Measurements from ENCODE around the gene GRK3.

GRK3 gene

DNA sequence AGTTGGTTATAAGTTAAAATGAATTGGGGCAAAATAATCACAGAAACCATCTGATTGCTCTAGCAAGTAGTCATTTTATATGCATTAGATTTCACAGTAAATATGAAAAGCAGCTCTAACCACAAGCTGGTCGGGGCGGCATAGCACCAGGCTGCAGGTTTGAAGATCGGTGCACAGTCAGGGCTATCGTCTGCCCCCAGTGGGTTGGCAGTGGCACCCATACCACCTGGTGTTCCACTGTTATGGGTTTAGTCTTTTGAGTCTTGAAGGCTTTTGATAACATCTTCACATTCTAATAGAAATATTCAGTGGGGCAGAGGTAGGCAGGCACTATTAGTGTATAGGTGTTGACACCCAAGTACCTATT is 62.1 kb downstream of the GRK3 start:
- DNase-seq (ENCODE audit: low spot score): no peak

DNA sequence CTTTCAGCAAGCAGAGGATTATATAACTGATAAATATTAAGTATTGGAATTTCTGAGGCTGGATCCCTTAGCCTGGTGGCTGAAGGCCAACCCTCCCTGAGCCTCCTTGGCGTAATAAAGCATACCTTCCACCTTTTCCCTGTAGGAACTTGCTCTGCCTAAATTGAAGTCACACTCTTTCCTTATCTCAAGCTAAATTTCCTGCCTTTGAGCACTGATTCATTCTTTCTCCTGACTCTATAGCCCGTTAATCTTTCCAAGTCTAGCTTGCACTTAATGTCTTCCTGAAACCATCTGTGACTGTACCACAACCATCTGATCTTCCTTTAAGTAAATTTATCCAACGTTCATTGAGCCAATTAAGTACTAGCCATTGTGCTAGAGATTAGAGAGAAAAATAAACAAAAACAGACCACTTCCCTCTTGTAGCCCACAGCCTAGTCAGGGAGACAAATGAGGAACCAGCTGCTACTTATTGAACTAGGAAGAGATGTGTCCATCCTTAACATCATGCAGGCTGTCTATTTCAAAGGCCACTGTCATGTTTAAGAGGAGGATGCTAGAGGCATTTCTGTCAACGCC is 62.9 kb downstream of the GRK3 start:
- DNase-seq (ENCODE audit: low spot score): peak; percentile 15

DNA sequence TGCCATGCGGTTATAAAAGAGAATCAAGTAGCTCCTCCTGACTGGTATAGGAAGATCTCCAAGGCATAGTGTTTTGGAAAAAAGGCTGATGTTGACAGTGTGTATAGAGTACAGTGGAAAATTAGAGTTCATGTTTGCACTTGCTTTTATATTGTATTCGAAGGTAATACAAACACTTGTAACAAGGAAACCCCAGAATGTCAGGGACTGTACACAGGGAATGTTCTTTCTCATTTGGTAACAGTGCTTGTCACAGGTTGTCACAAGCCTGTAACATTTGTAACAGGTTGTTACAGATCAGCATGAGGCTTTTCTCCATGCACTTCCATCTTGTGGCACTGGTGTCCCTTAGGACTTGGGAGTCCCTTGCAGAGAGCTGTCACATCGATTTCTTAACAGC is 64.0 kb downstream of the GRK3 start:
- no peak for DNase-seq (ENCODE audit: low spot score)

DNA sequence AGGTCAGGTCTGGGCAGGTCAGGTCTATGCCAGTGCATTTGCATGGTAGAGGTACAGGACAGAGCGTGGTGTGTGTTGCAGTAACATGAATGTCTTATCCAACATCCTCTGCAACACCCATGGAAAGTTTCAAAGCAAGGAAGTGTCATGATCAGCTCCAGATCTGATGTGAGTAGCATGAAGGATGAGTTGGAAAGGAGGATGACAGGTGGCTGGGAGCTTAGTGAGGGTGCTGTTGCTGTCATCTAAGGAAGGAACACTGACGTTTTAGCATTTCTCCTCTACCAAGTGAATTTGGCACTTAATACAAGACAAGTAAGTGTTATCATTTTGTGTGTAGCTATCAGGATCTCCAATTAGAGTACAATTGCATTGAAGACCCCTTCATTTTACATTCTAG is 65.1 kb downstream of the GRK3 start:
- DNase-seq (ENCODE audit: low spot score): no peak

DNA sequence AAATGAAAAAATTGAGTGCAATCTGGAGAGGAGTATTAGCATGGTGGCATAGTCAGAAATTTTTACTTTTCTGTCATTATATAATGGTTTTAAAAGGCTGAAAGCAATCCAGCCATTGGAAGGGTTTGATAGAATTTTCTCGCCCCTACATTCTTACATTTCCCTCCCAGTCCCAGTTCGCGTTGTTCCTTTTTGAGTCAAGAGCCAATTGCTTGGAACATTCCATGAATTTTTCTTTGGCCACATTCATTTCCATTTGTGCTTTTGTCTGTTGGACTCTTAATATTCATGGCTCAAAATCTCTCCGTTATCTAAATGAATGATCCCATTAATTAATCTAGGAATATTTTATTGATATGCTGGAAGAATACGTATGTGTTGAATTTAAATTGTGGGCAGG is 66.0 kb downstream of the GRK3 start:
- no peak for DNase-seq (ENCODE audit: low spot score)

DNA sequence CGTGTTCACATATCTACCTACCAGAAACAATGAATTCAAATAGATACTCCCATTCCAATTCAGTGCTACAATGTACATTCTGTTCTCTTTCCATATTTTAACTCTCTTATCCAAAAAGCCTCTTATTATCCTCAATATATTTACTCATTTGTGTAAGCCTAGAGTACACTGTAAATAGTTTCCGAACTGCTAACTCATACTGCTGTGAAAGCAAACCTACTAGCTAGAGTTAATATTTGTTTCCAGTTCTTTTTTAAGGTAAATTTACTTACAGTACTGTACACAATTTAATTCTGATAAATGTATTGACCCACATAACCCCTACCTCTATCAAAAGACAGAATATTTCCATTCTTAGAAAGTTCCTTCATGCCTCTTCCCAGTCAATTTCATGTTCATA is 71.8 kb downstream of the GRK3 start:
- DNase-seq (ENCODE audit: low spot score): no peak

DNA sequence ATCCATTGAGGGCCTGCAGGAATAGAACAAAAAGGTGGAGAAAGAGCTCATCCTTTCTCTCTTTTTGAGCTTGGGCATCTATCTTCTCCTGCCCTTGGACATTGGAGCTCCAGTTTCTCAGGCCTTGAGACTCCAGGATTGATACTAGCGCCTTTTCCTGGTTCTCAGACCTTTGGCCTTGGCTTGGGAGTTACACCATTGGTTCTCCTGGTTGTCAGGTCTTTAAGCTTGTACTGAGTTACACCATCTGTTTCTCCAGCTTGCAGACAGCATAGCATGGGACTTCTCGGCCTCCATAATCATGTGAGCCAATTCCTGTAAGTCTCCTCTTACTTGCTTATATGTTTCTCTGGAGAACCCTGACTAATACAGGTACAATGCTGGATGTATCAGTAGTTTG is 72.6 kb downstream of the GRK3 start:
- no peak for DNase-seq (ENCODE audit: low spot score)

DNA sequence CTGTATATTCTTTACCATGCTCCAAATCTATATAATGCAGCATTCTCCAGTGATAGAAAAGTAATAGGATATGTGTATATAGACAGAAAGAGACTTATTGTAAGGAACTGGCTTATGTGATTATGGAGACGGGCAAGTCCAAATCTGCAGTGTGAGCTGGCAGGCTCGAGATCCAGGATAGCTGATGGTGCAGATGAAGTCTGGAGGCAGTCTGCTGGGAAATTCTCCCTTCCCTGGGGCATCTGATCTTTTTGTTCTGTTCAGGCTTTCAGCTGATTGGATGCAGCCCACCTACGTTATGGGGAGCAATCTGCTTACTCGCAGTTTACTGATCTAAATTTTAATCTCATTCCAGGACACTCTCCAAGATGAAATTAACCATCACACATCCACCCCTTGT is 73.2 kb downstream of the GRK3 start:
- no peak for DNase-seq (ENCODE audit: low spot score)

DNA sequence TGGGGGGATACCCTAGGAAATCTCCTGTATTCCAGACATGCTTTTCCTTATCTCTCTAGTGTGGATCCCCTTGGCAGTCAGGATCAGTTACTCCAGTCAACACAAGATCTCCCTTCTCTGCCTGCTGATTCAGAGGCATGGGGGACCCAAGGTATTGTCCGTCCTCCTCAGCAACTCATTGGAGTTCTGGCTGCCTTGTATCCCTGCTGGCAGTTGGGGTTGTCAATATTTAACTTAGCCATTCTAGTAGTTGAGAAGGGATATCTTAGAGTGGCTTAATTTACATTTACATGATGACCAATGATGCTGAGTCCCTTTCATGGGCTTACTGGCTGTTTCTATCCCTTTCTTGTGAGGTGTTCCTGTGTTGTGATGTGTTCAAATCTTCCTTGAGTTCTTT is 74.2 kb downstream of the GRK3 start:
- DNase-seq (ENCODE audit: low spot score): no peak

DNA sequence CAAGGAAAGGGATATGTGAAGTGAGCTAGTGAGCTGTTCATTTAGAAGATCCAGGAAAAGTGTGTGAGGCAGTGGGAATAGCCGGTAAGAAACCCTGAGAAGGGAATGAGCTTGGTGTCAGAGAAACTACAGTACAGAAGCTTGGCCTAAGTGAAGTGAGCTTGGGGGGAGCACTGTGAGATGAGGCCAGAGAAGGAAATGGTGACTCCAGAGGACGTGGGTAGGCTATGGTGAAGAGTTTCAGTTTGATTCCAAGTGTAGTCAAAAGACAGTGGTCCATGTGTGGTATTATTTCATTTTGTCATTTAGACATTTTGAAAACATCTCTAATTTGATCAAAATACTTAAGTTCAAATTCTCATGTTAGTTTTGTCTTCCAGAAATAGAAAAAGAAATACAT is 77.2 kb downstream of the GRK3 start:
- no peak for DNase-seq (ENCODE audit: low spot score)

DNA sequence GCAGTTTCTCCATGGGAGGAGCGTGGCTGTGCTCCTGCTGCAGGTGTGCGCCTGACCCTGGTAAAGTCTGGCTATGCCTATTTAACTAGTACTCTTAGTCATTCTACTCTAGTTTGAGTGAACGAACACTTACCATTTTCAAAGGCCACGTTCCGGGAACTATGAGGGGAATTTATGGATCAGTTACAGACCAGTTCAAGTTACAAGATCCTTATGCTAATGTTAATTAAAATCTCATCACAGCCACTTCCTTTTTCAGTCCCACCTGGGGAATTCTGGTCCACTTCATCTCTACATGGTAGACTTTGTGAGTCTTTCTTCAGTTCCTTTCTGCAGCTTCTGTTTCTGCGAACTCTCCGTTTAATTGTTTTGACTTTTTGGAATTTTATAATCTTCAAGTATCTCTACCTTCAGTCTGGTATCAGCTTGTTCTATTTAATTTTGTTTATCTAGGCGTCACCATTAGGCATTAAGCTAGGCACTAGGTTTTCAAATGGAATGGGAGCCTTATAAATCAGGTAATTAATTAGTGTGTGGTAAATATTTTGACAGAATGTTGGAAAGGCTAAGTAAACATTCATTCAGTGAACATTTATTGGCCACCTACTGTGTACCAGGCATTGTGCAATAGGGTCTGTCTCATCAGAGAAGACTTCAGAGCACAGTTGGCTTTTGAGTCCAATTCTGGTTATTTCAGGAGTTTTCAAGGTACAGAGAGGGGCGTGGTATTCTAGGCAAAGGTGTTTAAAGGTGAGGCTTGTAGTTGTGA is 78.9 kb downstream of the GRK3 start:
- DNase-seq (ENCODE audit: low spot score): no peak

DNA sequence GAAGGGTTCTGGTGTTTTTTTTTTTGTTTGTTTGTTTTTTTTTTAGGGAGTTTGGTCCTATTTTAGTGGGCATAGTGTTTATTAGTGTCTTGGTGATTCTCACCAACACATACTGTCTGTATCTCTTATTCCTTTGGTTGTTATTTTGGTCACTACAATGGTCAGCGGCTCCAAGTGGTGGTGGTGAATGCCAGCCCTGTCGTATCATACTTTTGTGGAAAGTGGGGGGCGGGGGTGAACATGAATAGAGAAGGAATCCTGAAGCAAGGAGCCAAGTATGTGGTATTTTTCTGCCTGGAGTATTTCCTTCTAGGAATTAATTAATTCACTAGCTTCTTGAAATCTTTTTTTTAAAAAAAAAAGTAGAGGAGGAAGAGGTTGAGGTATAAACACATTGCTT is 79.6 kb downstream of the GRK3 start:
- DNase-seq (ENCODE audit: low spot score): no peak

DNA sequence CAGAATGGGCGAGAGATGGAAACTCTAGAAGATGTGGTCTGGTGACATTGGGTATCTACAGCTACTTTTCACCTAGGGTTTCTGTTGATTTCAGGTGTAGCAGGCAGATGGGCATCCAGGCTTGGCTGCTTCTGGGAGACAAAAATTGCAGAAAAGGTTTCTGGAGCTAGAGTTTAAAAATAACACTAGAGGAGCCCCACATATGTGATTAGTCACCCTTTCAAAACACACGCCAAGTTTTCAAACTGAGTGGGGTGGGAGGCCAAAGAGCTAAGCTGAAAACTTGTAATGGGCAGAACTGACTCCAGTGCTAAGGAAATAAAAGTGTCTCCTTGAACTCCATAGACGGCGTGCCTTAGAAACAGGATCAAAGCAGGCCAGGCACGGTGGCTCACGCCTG is 80.8 kb downstream of the GRK3 start:
- no peak for DNase-seq (ENCODE audit: low spot score)

DNA sequence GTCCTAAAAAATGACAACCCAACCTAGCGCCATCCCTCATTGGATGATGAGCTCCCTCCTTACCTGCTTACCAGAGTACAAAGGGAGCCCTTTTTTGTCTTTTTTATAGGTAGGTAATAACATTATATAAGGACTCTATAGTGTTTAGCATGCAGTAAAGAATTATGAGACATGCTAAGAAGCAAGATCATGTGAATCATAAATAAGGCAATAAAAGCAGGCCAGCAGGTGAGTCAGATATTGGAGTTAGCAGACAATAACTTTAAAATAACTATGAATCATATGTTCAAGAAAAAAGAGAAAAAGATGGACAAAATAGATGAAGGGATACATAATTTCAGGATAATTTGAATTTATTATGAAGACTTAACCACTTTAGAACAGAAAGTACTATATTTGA is 81.5 kb downstream of the GRK3 start:
- DNase-seq (ENCODE audit: low spot score): no peak

DNA sequence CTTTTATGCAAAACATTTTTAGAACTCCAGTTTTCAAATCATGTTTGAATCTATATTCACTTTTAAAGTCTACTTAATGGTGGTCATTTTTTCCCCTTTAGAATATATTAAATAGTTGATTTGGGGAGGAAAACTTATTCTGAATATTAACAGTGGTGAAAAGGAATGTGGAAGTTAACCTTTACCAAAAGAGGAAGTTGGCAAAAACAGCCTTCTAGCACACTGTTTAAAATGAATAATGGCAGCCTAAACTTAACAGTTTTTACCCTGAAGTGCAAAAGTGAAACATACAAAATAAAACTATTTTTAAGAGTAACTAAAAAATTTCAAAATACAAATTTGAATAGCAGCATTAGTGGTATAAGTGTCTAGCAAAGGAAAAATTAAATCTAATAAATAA is 86.4 kb downstream of the GRK3 start:
- DNase-seq (ENCODE audit: low spot score): no peak

DNA sequence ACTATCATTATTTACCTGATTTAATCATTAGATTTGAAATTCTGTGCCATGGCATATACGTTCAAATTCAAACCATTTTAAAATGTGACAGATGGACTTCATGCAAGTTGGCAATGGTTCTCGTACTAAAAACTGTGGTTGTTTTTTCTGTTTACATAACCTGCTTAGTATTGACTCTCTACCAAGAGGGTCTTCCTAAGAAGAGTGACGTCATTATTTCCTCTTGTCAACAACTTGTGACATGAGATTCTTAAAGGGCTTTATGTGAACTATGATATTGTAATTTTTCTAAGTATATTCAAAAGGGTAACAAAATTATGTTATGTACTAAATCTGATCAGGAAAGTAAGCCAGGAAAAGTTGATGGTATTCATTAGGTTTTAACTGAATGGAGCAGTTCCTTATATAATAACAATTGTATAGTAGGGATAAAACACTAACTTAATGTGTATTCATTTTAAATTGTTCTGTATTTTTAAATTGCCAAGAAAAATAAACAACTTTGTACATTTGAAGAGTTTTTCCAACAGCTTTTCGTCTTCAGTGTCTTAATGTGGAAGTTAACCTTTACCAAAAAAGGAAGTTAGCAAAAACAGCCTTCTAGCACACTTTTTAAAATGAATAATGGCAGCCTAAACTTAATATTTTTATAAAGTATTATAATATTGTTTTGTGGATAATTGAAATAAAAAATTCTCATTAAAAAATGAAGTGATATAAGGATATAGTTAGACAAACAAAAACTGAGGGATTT is 87.0 kb downstream of the GRK3 start:
- no peak for DNase-seq (ENCODE audit: low spot score)

DNA sequence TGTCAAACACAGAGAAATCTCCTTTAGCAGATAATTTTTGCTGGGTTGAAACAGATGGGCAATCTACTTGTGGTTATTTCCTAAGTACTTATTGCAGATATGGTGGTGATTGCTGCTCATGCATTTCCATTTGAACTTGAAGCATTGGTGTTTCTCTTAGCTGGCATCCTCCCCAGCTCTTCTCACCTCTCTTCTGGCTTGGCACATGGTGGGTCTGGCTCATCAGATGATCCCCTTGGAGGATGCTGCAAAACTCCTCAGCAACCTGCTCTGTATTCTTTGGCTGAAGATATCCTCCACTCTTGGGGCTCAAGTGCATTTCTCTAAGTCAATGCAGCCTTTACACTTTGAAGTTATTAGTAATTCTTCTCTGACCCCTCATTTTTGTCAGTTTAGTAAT is 90.2 kb downstream of the GRK3 start:
- no peak for DNase-seq (ENCODE audit: low spot score)

DNA sequence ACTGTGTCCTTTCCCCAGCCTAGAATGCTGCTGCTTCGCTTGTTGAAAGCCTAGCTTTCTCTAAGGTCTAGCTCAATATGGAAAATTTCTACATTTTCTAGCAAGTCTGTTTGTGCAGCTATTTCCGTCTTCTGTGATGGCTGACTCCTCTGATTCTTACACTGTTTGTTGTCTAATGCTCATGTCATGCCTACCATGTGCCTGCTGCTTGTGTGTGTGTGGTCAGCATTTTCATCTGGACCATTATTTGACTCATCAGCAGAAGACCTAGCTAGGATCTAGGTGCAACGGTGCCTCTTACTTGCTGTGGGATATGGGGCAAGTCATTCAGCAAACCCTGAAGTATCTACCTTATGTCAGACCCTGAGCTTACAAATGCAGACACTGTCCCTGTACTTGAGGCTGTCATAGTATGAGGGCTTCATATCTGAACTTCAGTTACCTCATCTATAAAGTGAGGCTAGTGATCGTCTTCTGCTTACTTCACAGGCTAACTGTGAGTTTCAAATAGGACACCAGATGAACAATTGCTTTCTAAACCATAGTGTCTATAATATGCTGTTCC is 91.0 kb downstream of the GRK3 start:
- no peak for DNase-seq (ENCODE audit: low spot score)

DNA sequence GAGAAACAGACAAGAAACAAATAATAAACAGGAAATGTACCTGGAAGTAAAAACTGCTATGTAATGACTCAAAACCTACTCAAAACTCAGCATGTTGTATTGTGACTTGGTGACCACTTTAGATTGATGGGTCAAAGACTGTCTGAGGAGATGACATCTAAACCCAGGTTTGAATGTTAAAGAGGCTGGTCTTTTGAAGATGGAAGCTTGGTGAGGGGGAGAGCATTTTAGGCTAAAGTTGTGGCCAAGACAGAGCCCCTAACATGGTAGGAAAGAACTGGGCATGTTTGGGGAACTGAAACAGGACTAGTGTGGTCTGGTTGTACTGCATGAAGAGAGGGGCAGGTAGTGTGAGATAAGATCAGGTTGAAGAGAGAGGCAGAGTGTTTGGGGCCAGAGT is 92.2 kb downstream of the GRK3 start:
- DNase-seq (ENCODE audit: low spot score): no peak

DNA sequence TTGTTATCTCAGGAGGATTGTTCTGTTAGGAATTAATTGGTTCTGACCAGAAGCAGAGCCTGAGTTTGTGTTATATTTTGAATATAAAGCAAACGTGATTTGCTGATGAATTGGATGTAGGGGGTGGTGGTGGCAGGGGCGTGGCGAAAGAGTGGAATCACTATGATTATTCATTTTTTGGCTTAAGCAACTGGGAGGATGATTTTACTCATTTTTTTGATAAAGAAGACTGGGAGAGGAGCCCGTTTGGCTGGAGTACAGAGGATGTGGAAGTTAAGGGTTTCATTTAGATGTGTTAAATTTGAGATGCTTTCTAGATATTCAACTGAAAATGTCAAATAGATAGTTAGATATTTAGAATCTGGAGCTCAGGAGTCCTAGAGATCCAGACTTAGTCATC is 94.2 kb downstream of the GRK3 start:
- no peak for DNase-seq (ENCODE audit: low spot score)

DNA sequence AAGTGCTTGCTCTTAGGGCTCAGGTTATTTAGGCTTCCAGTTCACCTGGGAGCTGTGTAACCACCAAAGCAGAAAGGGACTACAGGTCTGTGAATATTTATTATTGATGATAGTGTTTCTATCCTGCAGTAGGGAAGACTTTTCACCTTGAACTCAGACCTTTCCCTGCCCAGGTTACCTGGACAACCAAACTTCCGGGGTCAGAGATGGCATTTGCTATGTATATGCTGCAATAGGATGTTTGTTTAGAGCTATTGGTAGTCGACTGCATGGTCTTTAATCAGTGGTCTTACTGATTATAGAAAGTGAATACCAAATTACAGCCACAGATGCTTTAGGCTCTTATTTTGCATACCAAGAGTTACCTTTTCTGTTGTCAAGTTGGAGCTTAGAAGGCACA is 94.9 kb downstream of the GRK3 start:
- DNase-seq (ENCODE audit: low spot score): no peak

DNA sequence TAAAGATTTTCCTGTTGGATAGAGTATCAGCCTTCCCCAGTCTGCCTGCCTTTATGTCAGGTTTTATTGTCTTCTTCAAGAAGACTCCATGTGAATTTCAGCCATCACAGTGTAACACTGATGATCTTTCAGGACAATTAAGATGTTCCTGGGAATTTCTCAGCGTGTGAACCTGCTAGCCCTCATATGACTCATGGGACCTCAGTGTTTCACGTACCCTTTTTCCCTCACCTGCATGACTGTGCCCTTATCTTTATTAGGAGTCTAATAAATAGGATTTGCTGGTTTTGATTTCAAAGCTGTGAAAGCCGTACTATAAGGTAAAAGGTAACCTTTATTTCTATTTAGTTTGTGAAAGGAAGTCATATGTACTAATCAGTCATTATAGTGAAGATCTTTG is 95.9 kb downstream of the GRK3 start:
- DNase-seq (ENCODE audit: low spot score): no peak

DNA sequence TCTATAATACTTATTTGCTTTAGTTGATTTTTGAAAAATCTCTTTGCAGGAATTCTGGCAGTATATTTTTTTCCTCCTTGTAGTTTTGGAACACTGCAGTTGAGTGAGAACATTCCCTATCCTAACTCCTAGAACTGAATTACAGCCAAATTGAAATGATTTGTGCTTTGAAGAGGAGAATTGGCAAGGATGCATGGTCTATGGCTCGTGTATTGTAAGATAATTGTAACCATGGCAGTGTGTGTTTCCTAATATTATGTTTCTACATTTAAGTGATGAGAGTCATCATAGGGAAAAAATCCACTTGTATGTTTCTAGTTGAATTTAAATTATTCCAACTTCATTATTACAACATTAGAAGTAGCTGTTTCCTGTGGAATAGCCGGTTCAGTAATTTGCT is 96.6 kb downstream of the GRK3 start:
- no peak for DNase-seq (ENCODE audit: low spot score)
